Measurements from ENCODE around the gene BPIFB6.

DNA sequence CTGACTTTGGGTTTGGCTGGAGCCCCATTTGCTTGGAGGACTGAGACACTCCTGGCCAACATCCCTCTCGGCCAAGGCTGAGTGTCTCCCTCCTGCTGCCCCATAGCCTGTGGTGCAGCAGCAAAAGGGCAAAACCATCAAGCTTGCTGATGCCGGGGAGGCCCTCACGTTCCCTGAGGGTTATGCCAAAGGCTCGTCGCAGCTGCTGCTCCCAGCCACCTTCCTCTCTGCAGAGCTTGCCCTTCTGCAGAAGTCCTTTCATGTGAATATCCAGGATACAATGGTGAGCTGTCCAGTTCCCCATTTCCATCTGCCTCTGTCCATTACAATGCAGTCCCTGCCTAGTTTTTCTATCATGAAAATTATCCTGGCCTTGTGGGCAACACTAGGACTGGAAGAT is 6.0 kb downstream of the BPIFB6 start:
- TF ChIP-seq EZH2 (IDR thresholded peaks at IDR 0.05) = no peak
- TF ChIP-seq POLR2AphosphoS5 (IDR thresholded peaks at IDR 0.05; ENCODE audit: borderline replicate concordance, low read depth, low read length) = no peak
- TF ChIP-seq FOXP2 (optimal IDR thresholded peaks at IDR 0.05; ENCODE audit: control extremely low read depth, extremely low read length, insufficient read depth) = no peak

Measured in SK-N-MC (cell line).